Epithelial cell of proximal tubule (primary cell): Measurements from ENCODE around the gene RPRM. TPM values are rescaled to one million over a fixed set of nuclear protein-coding genes. Genes with fewer than 3 reads are reported as not detected.

ENCODE experiments used
- DNase-seq: peaks from one replicate; pipeline ENCODE4 v3.0.0-alpha.2; 2011; ENCODE audit warnings: low read depth
- H3K4me3 ChIP-seq: 2 replicates; pipeline ENCODE4 v1.5.1; 2011; ENCODE audit warnings: low read depth, mild to moderate bottlenecking, low read length
- CTCF ChIP-seq: conservative IDR thresholded peaks from 2 replicates; pipeline ENCODE4 v1.5.1; 2012; ENCODE audit warnings: low read depth, mild to moderate bottlenecking, low read length
- total RNA-seq: library from RNA; depleted of rRNA; stranded (reverse); fragments of >200 nt; gene quantifications from 2 replicates; pipeline ENCODE4 v1.2.3, GENCODE V29; 2015

RPRM gene
- total RNA-seq, 1 donor from 2014 or later = not detected

- TF ChIP-seq CTCF = no peak
- no peak overlapping the region for H3K4me3 ChIP-seq
- no peak for DNase-seq
Measured at GRCh38 chr2:153432381-153432780, 46.2 kb downstream of the RPRM start.

- no peak overlapping the region for H3K4me3 ChIP-seq
- DNase-seq = no peak
- no peak for TF ChIP-seq CTCF
Measured at GRCh38 chr2:153431114-153431513, 47.4 kb downstream of the RPRM start.
